ENCODE results near the gene CCDC85A. TPM values are rescaled to one million over a fixed set of nuclear protein-coding genes. Genes with fewer than 3 reads are reported as not detected.

Gene CCDC85A
- total RNA-seq, 1 donor, result 5.2 TPM

DNA sequence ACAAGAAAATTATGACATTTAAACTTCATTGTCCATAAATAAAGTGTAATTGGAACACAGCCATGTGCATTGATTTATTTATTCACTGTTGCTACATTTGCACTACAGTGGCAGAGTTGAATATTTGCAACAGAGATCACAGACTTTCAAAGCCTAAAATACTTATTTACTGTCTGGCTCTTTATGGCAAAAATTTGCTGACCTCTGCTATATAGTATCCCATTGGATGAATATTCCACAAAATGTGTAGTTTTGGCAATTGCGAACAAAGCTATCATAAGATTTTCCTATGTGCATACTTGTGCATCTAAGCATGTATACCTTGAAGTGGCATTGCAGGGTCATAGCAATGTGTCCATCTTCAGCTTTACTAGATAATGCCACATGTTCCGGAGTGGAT is 32.1 kb downstream of the CCDC85A start:
- TF ChIP-seq, protein P1, sequence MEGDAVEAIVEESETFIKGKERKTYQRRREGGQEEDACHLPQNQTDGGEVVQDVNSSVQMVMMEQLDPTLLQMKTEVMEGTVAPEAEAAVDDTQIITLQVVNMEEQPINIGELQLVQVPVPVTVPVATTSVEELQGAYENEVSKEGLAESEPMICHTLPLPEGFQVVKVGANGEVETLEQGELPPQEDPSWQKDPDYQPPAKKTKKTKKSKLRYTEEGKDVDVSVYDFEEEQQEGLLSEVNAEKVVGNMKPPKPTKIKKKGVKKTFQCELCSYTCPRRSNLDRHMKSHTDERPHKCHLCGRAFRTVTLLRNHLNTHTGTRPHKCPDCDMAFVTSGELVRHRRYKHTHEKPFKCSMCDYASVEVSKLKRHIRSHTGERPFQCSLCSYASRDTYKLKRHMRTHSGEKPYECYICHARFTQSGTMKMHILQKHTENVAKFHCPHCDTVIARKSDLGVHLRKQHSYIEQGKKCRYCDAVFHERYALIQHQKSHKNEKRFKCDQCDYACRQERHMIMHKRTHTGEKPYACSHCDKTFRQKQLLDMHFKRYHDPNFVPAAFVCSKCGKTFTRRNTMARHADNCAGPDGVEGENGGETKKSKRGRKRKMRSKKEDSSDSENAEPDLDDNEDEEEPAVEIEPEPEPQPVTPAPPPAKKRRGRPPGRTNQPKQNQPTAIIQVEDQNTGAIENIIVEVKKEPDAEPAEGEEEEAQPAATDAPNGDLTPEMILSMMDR (IDR thresholded peaks at IDR 0.05; ENCODE audit: insufficient read depth, low read depth, low read length), result no peak
- DNase-seq (ENCODE audit: low read depth), result no peak
- H3K4me3 ChIP-seq (ENCODE audit: low read depth, low read length), result no peak overlapping the region

DNA sequence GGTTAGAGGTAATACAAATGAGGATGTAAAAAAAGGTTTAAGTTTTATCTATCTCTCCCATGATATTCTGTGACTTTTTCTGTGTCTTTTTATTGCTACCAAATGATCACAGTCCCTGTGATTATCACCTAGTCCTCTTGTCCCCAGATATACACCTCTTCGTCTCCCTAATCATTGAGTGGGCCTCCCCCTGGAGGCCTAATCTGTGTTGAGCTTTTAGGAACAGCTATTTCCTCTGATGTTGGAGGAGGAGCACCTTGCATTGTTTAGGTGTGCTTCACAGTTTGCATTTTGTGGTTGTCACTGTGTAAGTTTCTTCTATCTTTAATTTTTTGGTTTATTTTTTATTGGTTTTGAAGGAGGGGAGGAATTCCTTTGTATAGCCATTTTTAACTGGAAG is 33.3 kb downstream of the CCDC85A start:
- TF ChIP-seq, protein P1 (IDR thresholded peaks at IDR 0.05; ENCODE audit: insufficient read depth, low read depth, low read length), result no peak
- DNase-seq (ENCODE audit: low read depth), result no peak
- H3K4me3 ChIP-seq (ENCODE audit: low read depth, low read length), result no peak overlapping the region

DNA sequence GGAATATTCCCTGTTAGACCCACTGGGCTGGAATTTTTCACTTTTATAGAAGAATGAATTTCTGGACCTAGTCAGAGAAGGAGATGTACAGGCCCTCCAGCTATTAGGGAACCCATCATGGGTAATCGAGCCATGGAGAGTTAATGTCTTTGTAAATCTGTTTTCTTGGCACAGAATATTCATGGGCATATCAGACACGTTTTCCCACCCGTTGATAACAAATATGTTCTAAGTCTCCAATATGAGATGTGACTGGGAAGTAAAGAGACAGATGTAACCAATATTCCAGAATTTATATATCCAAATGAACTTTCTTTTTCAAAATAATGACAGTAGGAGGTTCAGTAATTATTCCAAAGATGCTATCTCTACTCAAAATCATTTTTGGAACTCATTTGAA is 38.7 kb downstream of the CCDC85A start:
- TF ChIP-seq, protein P1 (IDR thresholded peaks at IDR 0.05; ENCODE audit: insufficient read depth, low read depth, low read length), result no peak
- DNase-seq (ENCODE audit: low read depth), result no peak
- no peak overlapping the region for H3K4me3 ChIP-seq (ENCODE audit: low read depth, low read length)

DNA sequence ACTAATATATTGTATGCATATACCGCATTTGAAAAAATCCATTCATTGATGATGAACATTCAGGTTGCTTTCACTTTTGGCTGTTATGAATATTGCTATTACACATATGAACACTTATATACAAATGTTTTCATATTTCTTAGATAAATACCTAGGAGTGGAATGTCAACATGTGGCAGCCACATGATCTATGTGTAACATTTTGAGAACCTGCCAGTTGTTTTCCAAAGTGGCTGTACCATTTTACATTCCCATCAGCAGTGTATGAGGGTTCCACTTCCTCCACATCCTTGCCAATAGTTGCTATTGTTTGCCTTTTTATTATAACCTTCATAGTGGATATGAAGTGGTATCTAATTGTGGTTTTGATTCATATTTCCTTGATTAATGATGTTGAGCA is 40.5 kb downstream of the CCDC85A start:
- DNase-seq (ENCODE audit: low read depth), result peak; percentile 63
- H3K4me3 ChIP-seq (ENCODE audit: low read depth, low read length), result no peak overlapping the region
- TF ChIP-seq, protein P1 (IDR thresholded peaks at IDR 0.05; ENCODE audit: insufficient read depth, low read depth, low read length), result no peak

DNA sequence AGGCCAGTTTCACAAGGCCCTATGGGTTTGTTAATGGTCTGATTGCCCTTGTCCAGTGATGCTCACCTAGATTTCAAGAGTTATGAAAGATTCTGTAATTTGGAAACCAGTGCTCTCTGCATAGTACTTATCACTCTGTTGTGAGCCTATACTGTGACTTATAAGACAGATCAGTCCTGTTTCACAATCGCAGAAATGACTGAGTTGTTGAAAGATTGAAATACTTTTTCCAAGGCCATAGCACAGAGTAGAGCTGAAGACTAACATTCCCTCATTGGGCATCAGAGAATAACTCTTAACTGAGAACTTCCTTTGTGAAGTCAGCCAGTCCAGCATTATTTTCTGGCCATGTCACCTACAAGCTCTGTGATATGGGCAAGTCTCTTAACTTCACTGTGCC is 44.0 kb downstream of the CCDC85A start:
- DNase-seq (ENCODE audit: low read depth), result no peak
- H3K4me3 ChIP-seq (ENCODE audit: low read depth, low read length), result no peak overlapping the region
- TF ChIP-seq, protein P1 (IDR thresholded peaks at IDR 0.05; ENCODE audit: insufficient read depth, low read depth, low read length), result no peak

DNA sequence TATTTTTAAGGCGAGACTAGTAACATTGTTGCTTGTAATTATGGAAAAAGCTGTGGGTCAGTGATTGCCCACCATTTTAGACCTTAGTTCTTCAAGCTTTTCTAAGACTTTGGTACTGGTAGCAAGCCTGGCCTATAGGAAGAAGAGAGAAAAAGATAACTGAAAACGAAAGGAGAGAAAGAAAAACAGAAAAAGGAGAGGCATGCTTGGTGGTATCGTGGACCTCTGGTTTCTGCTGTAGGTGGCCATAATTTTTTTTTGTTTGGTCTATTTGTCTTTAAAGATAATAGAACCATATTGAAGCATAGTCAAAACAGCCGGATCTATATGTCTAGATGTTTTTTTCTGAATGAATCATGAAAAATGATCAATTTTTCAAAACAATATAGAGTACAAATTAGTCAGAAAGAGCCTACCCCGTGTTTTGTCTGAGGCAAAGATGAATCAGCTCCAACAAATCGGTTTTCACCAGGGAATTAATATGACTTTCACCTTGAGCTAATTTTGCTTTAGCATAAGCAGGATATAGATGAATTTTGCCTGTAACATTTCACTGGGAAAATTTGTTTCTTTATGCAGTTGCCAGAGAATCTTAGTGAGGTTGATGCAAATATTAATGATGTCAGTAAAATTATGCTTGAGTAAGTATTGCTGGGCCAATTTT is 45.7 kb downstream of the CCDC85A start:
- DNase-seq (ENCODE audit: low read depth), result no peak
- TF ChIP-seq, protein P1 (IDR thresholded peaks at IDR 0.05; ENCODE audit: insufficient read depth, low read depth, low read length), result no peak

DNA sequence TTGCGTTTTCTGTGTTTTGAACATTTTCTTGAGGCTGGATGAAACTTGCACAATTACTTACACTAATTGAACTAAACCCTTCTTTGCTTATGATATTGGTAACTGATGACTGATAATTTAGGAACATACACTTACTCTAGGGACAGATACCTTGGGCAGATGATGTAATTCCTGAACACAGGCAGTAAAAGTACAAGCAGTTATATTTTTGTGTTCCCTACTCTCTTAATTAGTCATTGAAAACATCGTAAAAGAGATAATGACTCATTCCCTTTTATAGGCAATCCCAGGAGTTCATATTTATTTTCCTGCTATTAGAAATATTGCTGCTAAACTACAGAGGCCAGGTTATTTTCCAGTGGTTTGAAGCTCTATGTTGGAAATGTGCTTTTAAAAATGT is 46.4 kb downstream of the CCDC85A start:
- TF ChIP-seq, protein P1 (IDR thresholded peaks at IDR 0.05; ENCODE audit: insufficient read depth, low read depth, low read length), result no peak
- H3K4me3 ChIP-seq (ENCODE audit: low read depth, low read length), result no peak overlapping the region
- DNase-seq (ENCODE audit: low read depth), result peak; percentile 85

More for the DNA sequence above, 45.7 kb downstream of the CCDC85A start:
- H3K4me3 ChIP-seq (ENCODE audit: low read depth, low read length), result no peak overlapping the region

All from fibroblast of villous mesenchyme (primary cell).